ENCODE data around the gene SDK1.

The SDK1 gene

GRCh38 chr7:3725155-3726059 lies 424.4 kb downstream of the SDK1 start:
- H3K36me3 ChIP-seq (ENCODE audit: insufficient read depth, low read length): no peaks in the 10 kb centered on the region
- DNase-seq: no peak
- no peaks in the 10 kb centered on the region for H4K20me1 ChIP-seq (ENCODE audit: insufficient read depth, low read length)
- no peaks in the 10 kb centered on the region for H3K79me2 ChIP-seq (ENCODE audit: insufficient read depth, low read length)
- no peak overlapping the region for H3K27ac ChIP-seq (ENCODE audit: low read length)
- no peaks in the 10 kb centered on the region for H3K9me3 ChIP-seq (ENCODE audit: insufficient read depth, low read length, severe bottlenecking)
- ATAC-seq (ENCODE audit: insufficient read depth, low read depth): no peak
- TF ChIP-seq EZH2 (IDR thresholded peaks at IDR 0.05; ENCODE audit: borderline replicate concordance, low read depth, low read length, severe bottlenecking): no peak
- TF ChIP-seq, protein P1, sequence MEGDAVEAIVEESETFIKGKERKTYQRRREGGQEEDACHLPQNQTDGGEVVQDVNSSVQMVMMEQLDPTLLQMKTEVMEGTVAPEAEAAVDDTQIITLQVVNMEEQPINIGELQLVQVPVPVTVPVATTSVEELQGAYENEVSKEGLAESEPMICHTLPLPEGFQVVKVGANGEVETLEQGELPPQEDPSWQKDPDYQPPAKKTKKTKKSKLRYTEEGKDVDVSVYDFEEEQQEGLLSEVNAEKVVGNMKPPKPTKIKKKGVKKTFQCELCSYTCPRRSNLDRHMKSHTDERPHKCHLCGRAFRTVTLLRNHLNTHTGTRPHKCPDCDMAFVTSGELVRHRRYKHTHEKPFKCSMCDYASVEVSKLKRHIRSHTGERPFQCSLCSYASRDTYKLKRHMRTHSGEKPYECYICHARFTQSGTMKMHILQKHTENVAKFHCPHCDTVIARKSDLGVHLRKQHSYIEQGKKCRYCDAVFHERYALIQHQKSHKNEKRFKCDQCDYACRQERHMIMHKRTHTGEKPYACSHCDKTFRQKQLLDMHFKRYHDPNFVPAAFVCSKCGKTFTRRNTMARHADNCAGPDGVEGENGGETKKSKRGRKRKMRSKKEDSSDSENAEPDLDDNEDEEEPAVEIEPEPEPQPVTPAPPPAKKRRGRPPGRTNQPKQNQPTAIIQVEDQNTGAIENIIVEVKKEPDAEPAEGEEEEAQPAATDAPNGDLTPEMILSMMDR (IDR thresholded peaks at IDR 0.05; ENCODE audit: borderline replicate concordance, extremely low read depth, low read length, poor library complexity, severe bottlenecking): no peak
- H3K27me3 ChIP-seq (ENCODE audit: insufficient read depth, low read length, poor library complexity): peaks cover 5% of the 10 kb centered on the region
- no peak overlapping the region for H3K4me2 ChIP-seq (ENCODE audit: insufficient read depth, low read length)
- no peak overlapping the region for H3K4me3 ChIP-seq (ENCODE audit: low read depth in 1 of 2, low read length in 2 of 2)
- H3K9ac ChIP-seq (ENCODE audit: low read depth, low read length): no peak overlapping the region
- no peaks in the 10 kb centered on the region for H3K4me1 ChIP-seq (ENCODE audit: insufficient read depth, low read length)
- H2AFZ ChIP-seq (ENCODE audit: low read depth, low read length): no peak overlapping the region

DNA sequence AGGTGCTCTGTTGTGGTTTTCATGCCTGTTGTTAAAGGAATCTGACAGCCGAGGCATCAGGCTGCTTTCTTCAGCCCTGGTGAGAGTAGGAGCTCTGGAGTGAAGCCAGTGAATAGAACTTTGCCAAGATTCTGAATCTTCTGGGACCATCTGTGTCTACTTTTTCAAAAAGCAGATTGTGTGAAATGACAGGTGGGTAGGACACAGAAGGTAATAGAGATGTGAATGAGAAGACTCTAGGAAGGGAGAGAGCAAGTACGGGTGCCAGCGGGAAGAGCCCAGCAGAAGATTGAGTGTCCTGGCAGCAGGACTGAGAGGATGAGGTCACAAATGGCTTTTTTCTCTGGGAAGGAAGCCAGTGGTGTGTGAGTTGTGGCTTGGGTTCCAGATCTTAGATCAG lies 429.2 kb downstream of the SDK1 start:
- Histone ChIP-seq H3K4me3 (ENCODE audit: low read depth in 1 of 2, low read length in 2 of 2) (no peak overlapping the region), H3K9me3 (ENCODE audit: insufficient read depth, low read length, severe bottlenecking) (no peaks in the 10 kb centered on the region), H3K79me2 (ENCODE audit: insufficient read depth, low read length) (no peaks in the 10 kb centered on the region), H3K27me3 (ENCODE audit: insufficient read depth, low read length, poor library complexity) (peaks cover 5% of the 10 kb centered on the region), H4K20me1 (ENCODE audit: insufficient read depth, low read length) (no peaks in the 10 kb centered on the region), H3K4me2 (ENCODE audit: insufficient read depth, low read length) (no peak overlapping the region), H3K36me3 (ENCODE audit: insufficient read depth, low read length) (no peaks in the 10 kb centered on the region), H2AFZ (ENCODE audit: low read depth, low read length) (no peak overlapping the region), H3K4me1 (ENCODE audit: insufficient read depth, low read length) (no peaks in the 10 kb centered on the region), H3K9ac (ENCODE audit: low read depth, low read length) (no peak overlapping the region), H3K27ac (ENCODE audit: low read length) (no peak overlapping the region)
- ATAC-seq (ENCODE audit: insufficient read depth, low read depth): no peak
- DNase-seq: no peak
- no peak for TF ChIP-seq EZH2 (IDR thresholded peaks at IDR 0.05; ENCODE audit: borderline replicate concordance, low read depth, low read length, severe bottlenecking)
- TF ChIP-seq, protein P1 (IDR thresholded peaks at IDR 0.05; ENCODE audit: borderline replicate concordance, extremely low read depth, low read length, poor library complexity, severe bottlenecking): no peak

DNA sequence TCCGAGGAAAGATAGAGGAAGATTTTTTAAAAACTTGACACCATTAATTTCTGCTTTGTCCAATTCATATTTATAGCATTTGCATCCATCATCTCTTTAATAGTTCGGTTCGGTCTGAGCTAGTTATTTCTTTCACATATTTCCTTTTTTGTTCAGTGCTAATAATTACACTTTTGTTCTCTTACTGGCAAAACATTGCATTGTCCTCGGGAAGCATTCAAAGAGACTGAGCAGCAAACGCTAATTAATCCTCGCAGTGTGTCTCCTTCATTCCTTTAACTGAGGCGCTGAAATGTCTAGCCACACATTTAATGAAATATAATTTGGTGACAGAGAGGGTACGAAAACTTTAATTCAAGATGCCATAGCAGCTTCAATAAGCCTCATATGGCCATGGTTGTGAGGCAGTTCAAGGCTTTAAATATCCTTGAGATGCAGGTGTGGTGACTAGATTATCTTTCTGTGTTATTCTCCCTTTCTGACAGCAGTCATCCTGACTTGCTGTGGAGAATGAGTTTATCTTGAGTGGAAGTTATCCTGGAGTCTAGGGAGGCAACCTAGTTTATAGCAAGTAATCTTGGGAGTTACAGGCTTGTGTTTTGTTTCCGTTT lies 431.4 kb downstream of the SDK1 start:
- H3K4me2 ChIP-seq (ENCODE audit: insufficient read depth, low read length): no peak overlapping the region
- no peaks in the 10 kb centered on the region for H3K4me1 ChIP-seq (ENCODE audit: insufficient read depth, low read length)
- H3K4me3 ChIP-seq (ENCODE audit: low read depth in 1 of 2, low read length in 2 of 2): no peak overlapping the region
- no peak overlapping the region for H3K27ac ChIP-seq (ENCODE audit: low read length)
- DNase-seq (no peak), ATAC-seq (ENCODE audit: insufficient read depth, low read depth) (no peak)
- TF ChIP-seq EZH2 (IDR thresholded peaks at IDR 0.05; ENCODE audit: borderline replicate concordance, low read depth, low read length, severe bottlenecking): no peak
- TF ChIP-seq, protein P1 (IDR thresholded peaks at IDR 0.05; ENCODE audit: borderline replicate concordance, extremely low read depth, low read length, poor library complexity, severe bottlenecking): no peak
- H3K27me3 ChIP-seq (ENCODE audit: insufficient read depth, low read length, poor library complexity): peaks cover 2% of the 10 kb centered on the region
- H3K79me2 ChIP-seq (ENCODE audit: insufficient read depth, low read length): no peaks in the 10 kb centered on the region
- H3K9me3 ChIP-seq (ENCODE audit: insufficient read depth, low read length, severe bottlenecking): no peaks in the 10 kb centered on the region
- H2AFZ ChIP-seq (ENCODE audit: low read depth, low read length): no peak overlapping the region
- H3K36me3 ChIP-seq (ENCODE audit: insufficient read depth, low read length): no peaks in the 10 kb centered on the region
- H3K9ac ChIP-seq (ENCODE audit: low read depth, low read length): no peak overlapping the region
- H4K20me1 ChIP-seq (ENCODE audit: insufficient read depth, low read length): no peaks in the 10 kb centered on the region
